SKM-1 treated with dmso at 0.1 percent for 144 hours (cell line): ENCODE measurements around the gene C8A.

Experiments
- DNase-seq: peaks from one replicate; lab custom pipeline; 2025; ENCODE audit not compliant: unreplicated experiment; lab: John Stamatoyannopoulos, UW

Gene C8A

GRCh38 chr1:56924116-56924515, 69.5 kb downstream of the C8A start:
- no peak for DNase-seq

- DNase-seq: no peak
Measured at GRCh38 chr1:56925193-56925592, 70.6 kb downstream of the C8A start.

GRCh38 chr1:56927171-56927570, 72.6 kb downstream of the C8A start:
- DNase-seq: no peak

- DNase-seq: no peak
Measured at GRCh38 chr1:56927986-56928385, 73.4 kb downstream of the C8A start.

- no peak for DNase-seq
Measured at GRCh38 chr1:56929492-56929891, 74.9 kb downstream of the C8A start.

GRCh38 chr1:56931211-56931610, 76.6 kb downstream of the C8A start:
- DNase-seq: no peak

- no peak for DNase-seq
Measured at GRCh38 chr1:56931686-56932085, 77.1 kb downstream of the C8A start.

- DNase-seq: no peak
Measured at GRCh38 chr1:56933161-56933560, 78.6 kb downstream of the C8A start.

GRCh38 chr1:56933606-56934005, 79.0 kb downstream of the C8A start:
- DNase-seq: no peak

- DNase-seq: no peak
Measured at GRCh38 chr1:56934430-56935060, 79.9 kb downstream of the C8A start.

GRCh38 chr1:56938646-56939045, 84.0 kb downstream of the C8A start:
- DNase-seq: no peak

- DNase-seq: no peak
Measured at GRCh38 chr1:56939209-56939608, 84.6 kb downstream of the C8A start.

GRCh38 chr1:56940039-56940438, 85.4 kb downstream of the C8A start:
- DNase-seq: no peak

- DNase-seq: peak; percentile 30
Measured at GRCh38 chr1:56948403-56949023, 93.9 kb downstream of the C8A start.

- DNase-seq: no peak
Measured at GRCh38 chr1:56952501-56952900, 97.9 kb downstream of the C8A start.

- no peak for DNase-seq
Measured at GRCh38 chr1:56953386-56953785, 98.8 kb downstream of the C8A start.

GRCh38 chr1:56954664-56955063, 100.1 kb downstream of the C8A start:
- no peak for DNase-seq

GRCh38 chr1:56957931-56958330, 103.3 kb downstream of the C8A start:
- DNase-seq: no peak

- DNase-seq: no peak
Measured at GRCh38 chr1:56958526-56958925, 103.9 kb downstream of the C8A start.

GRCh38 chr1:56961426-56961825, 106.8 kb downstream of the C8A start:
- no peak for DNase-seq

GRCh38 chr1:56963667-56964066, 109.1 kb downstream of the C8A start:
- no peak for DNase-seq

- DNase-seq: no peak
Measured at GRCh38 chr1:56964349-56965017, 109.9 kb downstream of the C8A start.

- no peak for DNase-seq
Measured at GRCh38 chr1:56965191-56965590, 110.6 kb downstream of the C8A start.
